T-helper 1 cell treated with Interleukin-12 subunit alpha and Interleukin-12 subunit beta and Interleukin-4 antibody, amounts not matched to agents 30 μg/mL and 1 μg/mL, for 36 hours (primary cell): ENCODE measurements around the gene IL10.
"Not testable (repeated sequence)": the region's sequence is repeated elsewhere in the genome, so short reads cannot be mapped to it uniquely, and the experiment has no call there.

Experiments used
- H3K27ac Mint-ChIP-seq: one replicate; pipeline ENCODE4 v1.8.0; 2021; ENCODE audit warnings: mild to moderate bottlenecking, mixed read lengths
- H3K27me3 Mint-ChIP-seq: one replicate; pipeline ENCODE4 v1.8.0; 2021; ENCODE audit warnings: low read depth, mixed read lengths
- H3K36me3 Mint-ChIP-seq: one replicate; pipeline ENCODE4 v1.8.0; 2021; ENCODE audit warnings: low read depth, mixed read lengths
- H3K4me1 Mint-ChIP-seq: one replicate; pipeline ENCODE4 v1.8.0; 2021; ENCODE audit warnings: low read depth, mixed read lengths
- H3K4me3 Mint-ChIP-seq: one replicate; pipeline ENCODE4 v1.8.0; 2021; ENCODE audit warnings: mild to moderate bottlenecking, moderate library complexity, mixed read lengths
- H3K9me3 Mint-ChIP-seq: one replicate; pipeline ENCODE4 v1.8.0; 2021; ENCODE audit warnings: mixed read lengths

Gene IL10

DNA sequence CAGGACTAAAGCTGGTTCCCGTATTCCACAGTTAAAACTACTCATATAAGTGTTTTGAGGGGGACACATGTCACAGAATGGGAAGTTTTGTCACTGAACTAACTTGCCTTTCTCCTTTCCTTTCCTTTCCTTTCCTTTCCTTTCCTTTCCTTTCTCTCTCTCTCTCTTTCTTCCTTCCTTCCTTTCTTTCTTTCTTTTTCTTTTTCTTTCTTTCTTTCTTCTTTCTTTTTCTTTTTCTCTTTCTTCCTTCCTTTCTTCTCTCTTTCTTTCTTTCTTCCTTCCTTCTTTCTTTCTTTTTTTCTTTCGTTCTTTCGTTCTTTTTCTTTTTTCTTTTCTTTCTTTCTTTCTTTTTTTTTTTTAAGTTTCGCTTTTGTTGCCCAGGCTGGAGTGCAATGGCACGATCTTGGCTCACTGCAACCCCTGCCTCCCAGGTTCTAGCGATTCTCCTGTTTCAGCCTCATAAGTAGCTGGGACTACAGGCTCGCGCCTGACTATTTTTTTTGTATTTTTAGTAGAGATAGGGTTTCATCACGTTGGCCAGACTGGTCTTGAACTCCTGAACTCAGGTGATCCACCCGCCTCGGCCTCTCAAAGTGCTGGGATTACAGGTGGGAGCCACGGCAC is 9.4 kb downstream of the IL10 start:
- not testable (repeated sequence) for H3K36me3 Mint-ChIP-seq, H3K9me3 Mint-ChIP-seq, H3K27ac Mint-ChIP-seq, H3K4me3 Mint-ChIP-seq
- Mint-ChIP-seq H3K27me3 (peaks cover 40% of the 10 kb centered on the region), H3K4me1 (peaks cover 25% of the 10 kb centered on the region)

DNA sequence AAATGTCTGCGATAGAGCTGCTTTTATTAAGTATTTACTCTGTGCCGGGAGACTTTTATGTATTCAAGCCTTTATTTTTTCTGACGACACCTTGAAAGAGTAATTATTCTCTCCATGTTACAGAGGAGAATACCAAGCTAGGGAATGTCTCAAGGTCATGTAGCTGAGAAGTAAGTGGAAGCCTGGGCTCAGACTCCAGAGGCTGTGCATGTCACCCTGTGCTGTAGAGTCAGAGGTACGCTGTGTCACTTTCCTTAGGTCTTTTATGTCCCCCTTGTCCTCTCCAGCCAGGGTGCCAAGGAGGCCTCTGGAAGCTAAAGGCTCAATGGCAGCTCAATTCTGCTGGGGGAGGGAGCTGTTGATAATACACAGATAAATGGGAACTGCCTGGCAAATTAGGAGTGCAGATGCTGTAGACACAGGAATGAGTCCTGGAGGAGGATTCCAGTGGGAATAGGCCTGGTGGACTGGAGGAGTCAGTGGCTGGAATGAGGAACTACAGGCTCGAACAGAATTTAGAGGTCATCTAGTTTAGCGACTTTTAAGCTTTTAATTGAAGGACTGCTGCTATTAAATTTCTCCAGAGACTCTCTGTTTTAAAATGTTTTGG is 11.0 kb downstream of the IL10 start:
- Mint-ChIP-seq H3K36me3 (peaks cover 7% of the 10 kb centered on the region), H3K4me3 (no peak overlapping the region), H3K27ac (no peak overlapping the region), H3K4me1 (peaks cover 17% of the 10 kb centered on the region), H3K27me3 (peaks cover 41% of the 10 kb centered on the region), H3K9me3 (peaks cover 8% of the 10 kb centered on the region)

DNA sequence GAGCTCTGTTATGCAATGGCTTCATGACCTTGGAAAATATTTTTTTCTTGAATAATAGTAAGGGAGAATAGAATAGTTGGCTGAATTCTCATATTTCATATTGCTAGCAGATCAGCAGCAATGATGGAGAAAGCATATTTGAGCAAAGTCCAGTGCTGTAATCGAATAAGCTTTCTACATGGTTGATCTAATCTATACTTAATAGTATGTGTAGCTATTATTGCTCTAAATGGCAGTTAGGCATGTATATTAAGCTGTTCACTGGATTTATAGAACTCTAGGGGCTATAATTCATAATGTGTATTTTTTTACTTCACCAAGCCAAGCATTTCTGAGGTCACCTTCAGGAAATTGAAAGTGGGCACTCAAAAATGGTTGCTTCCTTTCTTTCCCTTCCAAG is 11.7 kb downstream of the IL10 start:
- no peak overlapping the region for H3K4me3 Mint-ChIP-seq
- peaks cover 44% of the 10 kb centered on the region for H3K27me3 Mint-ChIP-seq
- H3K36me3 Mint-ChIP-seq: peaks cover 7% of the 10 kb centered on the region
- no peak overlapping the region for H3K27ac Mint-ChIP-seq
- peaks cover 8% of the 10 kb centered on the region for H3K9me3 Mint-ChIP-seq
- H3K4me1 Mint-ChIP-seq: peaks cover 12% of the 10 kb centered on the region

DNA sequence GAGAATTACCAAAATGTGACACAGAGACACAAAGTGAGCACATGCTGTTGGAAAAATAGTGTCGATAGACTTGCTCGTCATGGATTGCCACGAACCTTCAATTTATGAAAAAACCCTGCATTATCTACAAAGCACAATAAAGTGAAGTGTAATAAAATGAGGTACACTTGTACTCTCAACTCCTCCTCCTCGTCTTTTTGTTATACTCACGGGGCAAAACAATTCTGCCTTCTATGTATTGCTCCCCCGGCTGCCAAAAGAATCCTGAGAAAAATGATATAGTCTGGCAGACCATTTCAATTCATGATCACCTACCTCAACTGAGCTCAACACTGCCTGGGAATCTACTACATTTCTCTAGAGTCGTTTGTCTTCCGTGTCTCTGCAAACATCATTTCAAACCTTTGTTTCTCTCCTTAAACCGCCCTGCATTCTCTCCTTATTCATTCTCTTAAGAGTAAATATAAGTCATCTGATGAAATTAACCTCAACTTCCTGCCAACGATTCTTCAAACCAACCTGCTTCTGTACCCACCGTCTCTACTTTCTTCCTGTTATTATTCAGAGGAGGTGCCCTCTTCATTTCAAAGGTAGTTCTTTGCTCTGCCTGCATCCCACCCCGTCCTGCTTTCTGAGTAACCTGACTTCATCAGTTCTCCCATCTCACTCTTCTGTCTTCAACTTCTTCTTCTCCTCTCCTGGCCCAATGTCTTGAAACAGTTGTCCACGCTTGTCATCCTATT is 14.6 kb downstream of the IL10 start:
- H3K27ac Mint-ChIP-seq: no peak overlapping the region

DNA sequence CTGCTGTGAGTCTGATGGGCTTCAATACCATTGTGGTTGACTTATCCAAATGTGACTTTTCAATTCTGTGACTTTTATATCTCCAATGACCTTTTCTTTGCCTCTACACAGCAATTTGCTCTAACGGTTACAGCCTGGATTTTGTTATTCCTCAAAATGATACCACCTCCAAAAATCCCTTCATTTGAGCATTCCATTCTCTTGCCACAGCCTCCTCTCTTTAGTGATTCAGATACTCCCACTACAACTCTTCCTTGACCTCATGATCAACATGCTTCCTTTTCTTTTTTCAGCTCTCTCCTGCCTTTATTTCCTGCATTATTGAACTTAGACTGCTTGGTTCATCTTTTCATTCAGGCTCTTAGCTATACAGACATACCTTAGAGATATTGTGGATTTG is 18.3 kb downstream of the IL10 start:
- H3K27me3 Mint-ChIP-seq: peaks cover 62% of the 10 kb centered on the region
- H3K36me3 Mint-ChIP-seq: peaks cover 14% of the 10 kb centered on the region
- H3K4me1 Mint-ChIP-seq: peaks cover 12% of the 10 kb centered on the region
- H3K4me3 Mint-ChIP-seq: no peak overlapping the region
- no peaks in the 10 kb centered on the region for H3K9me3 Mint-ChIP-seq
- H3K27ac Mint-ChIP-seq: no peak overlapping the region

More for the DNA sequence above, 14.6 kb downstream of the IL10 start:
- H3K4me1 Mint-ChIP-seq: peaks cover 9% of the 10 kb centered on the region
- H3K4me3 Mint-ChIP-seq: no peak overlapping the region
- peaks cover 10% of the 10 kb centered on the region for H3K36me3 Mint-ChIP-seq
- H3K9me3 Mint-ChIP-seq: no peaks in the 10 kb centered on the region
- H3K27me3 Mint-ChIP-seq: peaks cover 46% of the 10 kb centered on the region

DNA sequence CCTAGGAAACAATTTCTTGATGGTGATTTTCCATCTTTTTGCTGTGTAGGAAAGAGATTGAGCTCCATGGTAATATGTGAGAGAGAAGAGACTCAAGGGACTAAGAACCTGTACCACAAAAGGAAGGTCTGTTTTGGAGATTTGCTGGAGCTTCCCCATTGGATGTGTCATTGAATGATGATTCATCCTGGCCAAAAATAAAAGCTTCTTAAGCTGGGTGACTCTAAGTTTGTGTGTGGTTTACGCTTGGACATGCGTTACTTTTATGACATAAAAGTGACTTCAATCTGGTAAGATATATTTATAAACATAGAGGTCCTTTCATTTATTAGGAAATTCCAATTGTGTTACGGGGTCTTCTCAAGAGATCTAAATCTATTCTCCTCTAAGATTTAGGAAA is 19.2 kb downstream of the IL10 start:
- Mint-ChIP-seq H3K36me3 (peaks cover 18% of the 10 kb centered on the region), H3K9me3 (no peaks in the 10 kb centered on the region), H3K27ac (no peak overlapping the region), H3K27me3 (peaks cover 70% of the 10 kb centered on the region), H3K4me1 (peaks cover 16% of the 10 kb centered on the region), H3K4me3 (no peak overlapping the region)

DNA sequence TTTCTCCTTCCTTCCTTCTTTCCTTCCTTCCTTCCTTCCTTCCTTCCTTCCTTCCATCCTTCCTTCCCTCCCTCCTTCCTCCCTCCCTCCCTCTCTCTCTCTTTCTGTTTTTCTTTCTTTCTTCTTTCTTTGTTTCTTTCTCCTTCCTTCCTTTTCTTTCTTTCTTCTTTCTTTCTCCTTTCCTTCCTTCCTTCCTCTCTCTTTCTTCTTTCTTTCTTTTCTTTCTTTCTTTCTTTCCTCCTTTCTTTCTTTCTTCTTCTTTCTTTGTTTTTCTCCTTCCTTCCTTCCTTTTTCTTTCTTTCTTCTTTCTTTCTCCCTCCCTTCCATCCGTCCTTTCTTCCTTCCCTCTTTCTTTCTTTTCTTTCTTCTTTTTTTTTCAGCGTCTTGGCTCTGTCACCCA is 19.8 kb downstream of the IL10 start:
- H3K27ac Mint-ChIP-seq: no peak overlapping the region
- peaks cover 73% of the 10 kb centered on the region for H3K27me3 Mint-ChIP-seq
- no peaks in the 10 kb centered on the region for H3K9me3 Mint-ChIP-seq
- peaks cover 18% of the 10 kb centered on the region for H3K36me3 Mint-ChIP-seq
- peaks cover 16% of the 10 kb centered on the region for H3K4me1 Mint-ChIP-seq
- H3K4me3 Mint-ChIP-seq: no peak overlapping the region

DNA sequence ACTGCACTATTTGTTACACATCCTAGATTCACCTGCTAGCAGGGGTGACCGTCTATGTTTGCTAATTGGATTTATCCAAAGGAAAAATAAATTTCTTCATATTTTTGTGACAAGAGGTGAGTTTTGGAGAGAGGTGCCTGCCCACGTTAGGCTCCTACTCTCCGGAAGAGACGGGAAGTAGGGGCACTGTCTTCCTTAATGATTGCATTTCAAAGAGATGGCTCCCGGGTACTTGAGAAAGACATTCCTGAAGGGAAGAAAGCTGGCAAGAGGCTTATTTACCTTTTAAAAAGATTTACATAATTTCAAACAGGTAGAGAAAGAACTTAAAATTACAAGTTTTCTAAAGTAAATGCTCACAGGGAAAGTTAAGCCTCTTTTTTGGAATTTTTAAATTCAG is 20.4 kb downstream of the IL10 start:
- H3K9me3 Mint-ChIP-seq: no peaks in the 10 kb centered on the region
- H3K4me3 Mint-ChIP-seq: no peak overlapping the region
- peaks cover 20% of the 10 kb centered on the region for H3K36me3 Mint-ChIP-seq
- H3K27ac Mint-ChIP-seq: no peak overlapping the region
- peaks cover 78% of the 10 kb centered on the region for H3K27me3 Mint-ChIP-seq
- peaks cover 19% of the 10 kb centered on the region for H3K4me1 Mint-ChIP-seq

DNA sequence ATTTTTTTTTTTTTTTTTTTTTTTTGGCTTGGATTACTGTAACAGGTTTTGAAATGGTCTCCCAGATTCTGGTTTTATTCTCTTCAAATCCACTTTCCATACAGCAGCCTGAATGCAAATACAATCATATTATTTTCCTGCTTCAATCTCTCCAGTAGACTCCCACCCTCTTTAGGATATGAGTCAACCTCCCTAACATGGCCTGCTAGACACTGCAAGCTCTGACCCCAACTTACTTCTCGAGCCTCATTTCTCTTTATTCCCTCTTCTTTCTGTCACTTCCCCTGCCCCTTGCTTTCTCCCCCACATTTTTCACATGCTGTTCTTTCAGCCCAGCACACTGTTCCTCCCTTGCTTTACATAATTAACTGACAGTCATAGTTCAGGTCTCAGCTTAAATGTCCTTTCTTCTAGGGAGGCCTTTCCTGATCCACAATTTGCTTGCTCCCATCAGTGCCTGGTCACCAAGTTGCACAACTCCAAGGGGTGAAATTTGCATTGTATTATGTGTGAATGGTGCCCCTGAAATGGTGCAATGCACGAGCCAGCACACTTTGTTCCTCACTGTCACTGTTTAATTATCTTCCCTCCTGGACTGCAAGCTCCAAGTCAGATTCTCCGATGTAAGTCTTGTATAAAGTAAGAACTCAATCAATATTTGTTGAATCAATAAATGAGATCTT is 23.8 kb downstream of the IL10 start:
- Mint-ChIP-seq H3K4me1 (peaks cover 20% of the 10 kb centered on the region), H3K4me3 (no peak overlapping the region), H3K27ac (no peak overlapping the region), H3K9me3 (no peaks in the 10 kb centered on the region), H3K36me3 (peaks cover 13% of the 10 kb centered on the region), H3K27me3 (peaks cover 60% of the 10 kb centered on the region)

DNA sequence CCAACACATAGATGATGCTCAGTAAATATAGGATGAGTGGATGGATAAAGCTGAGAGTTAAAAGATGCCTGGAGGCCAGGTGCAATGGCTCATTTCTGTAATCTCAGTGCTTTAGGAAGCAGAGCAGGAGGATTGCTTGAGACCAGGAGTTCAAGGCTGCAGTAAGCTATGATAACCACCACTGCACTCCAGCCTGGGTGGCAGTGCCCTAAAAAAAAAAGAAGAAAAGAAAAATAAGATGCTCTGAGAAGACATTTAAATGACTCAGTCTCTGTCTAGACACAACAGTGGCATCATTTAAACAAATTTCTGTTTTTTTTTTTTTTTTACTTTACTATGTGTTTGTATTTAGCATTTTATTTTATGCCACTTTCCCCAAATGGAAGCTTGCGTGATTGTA is 27.0 kb downstream of the IL10 start:
- Mint-ChIP-seq H3K4me3 (no peak overlapping the region), H3K9me3 (no peaks in the 10 kb centered on the region), H3K27me3 (peaks cover 36% of the 10 kb centered on the region), H3K36me3 (peaks cover 18% of the 10 kb centered on the region), H3K4me1 (peaks cover 27% of the 10 kb centered on the region), H3K27ac (no peak overlapping the region)

DNA sequence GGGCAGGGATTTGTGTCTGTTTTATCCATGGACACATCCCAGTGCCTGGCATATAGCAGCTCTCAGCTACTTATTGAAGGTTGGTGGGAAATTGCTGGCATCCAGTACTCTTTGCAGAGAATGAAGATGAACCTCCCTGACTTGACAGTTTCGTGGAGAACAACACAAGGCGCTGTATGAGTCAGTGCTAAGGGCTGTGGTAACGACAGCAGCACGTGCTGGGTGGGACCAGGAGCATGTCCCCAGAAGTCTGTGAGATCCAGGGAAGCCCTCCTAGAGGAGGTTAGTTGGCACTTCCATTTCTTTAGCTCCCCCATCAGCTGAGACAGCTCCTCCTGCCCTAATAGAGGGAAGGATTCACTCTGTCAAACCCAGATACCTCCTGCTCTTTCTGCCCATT is 27.6 kb downstream of the IL10 start:
- Mint-ChIP-seq H3K9me3 (no peaks in the 10 kb centered on the region), H3K4me3 (no peak overlapping the region), H3K27me3 (peaks cover 32% of the 10 kb centered on the region), H3K36me3 (peaks cover 21% of the 10 kb centered on the region), H3K27ac (no peak overlapping the region), H3K4me1 (peaks cover 31% of the 10 kb centered on the region)

DNA sequence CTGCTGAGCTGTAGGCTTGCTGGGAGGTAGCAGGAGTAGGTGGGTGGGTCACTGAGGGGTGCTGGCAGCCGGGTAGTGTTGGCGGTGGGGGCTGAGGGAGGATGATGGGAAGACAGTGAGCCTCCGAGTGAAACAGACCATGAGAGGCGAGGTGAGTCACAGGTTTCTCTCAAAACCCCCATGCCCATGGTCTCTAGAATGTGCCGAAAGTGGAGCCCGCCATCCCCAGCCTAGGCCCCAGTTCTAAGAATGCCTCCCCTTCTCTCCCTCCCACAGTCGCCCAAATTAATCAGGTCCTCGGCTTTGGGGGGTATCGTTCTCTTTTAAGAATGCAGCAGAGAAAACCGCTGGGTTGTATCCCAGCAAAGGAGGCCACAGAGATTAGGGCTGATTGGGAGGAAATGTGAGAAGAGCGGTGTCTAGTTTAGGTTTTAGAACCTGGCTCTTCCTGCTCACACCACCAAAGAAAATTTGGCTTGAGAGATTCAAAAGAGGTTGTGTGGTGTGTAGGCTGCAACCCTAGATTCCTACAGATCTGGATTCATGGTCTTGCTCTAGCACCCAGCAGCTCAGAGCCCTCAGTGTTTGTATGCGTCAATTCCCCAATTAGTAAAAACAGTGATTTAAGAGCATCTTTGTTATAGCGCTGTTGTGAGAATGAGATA is 29.4 kb downstream of the IL10 start:
- Mint-ChIP-seq H3K27me3 (peaks cover 14% of the 10 kb centered on the region), H3K27ac (no peak overlapping the region), H3K4me1 (peaks cover 45% of the 10 kb centered on the region), H3K36me3 (peaks cover 23% of the 10 kb centered on the region), H3K9me3 (no peaks in the 10 kb centered on the region), H3K4me3 (no peak overlapping the region)

DNA sequence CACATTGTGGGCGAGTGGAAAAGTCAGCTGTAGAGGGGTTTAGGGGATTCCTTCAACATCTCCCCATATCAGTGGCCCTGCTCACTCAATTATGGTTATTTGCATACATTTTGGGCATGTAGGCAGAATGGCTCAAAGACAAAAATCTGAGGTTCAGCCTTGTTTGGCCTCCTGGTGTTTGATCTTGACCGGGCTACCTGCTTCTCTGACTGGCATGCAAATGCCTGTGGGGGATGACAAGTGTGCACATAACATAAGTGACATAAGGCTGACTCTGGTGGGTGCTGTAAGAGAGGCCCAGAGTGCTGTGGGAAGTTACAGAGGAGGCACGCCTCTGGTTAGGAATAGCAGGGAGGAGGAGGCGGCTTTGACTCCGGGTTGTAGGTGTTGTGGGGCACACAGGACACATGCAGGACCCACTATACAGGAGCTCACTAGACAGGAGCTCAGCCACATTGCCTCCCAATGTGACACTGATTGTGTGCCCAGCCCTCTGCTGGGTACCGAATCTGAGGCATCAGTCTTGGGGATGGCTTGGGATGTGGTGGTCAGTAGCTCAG is 31.1 kb downstream of the IL10 start:
- H3K4me3 Mint-ChIP-seq: no peak overlapping the region
- no peaks in the 10 kb centered on the region for H3K9me3 Mint-ChIP-seq
- H3K27ac Mint-ChIP-seq: no peak overlapping the region
- peaks cover 7% of the 10 kb centered on the region for H3K27me3 Mint-ChIP-seq
- peaks cover 58% of the 10 kb centered on the region for H3K4me1 Mint-ChIP-seq
- H3K36me3 Mint-ChIP-seq: peaks cover 23% of the 10 kb centered on the region

DNA sequence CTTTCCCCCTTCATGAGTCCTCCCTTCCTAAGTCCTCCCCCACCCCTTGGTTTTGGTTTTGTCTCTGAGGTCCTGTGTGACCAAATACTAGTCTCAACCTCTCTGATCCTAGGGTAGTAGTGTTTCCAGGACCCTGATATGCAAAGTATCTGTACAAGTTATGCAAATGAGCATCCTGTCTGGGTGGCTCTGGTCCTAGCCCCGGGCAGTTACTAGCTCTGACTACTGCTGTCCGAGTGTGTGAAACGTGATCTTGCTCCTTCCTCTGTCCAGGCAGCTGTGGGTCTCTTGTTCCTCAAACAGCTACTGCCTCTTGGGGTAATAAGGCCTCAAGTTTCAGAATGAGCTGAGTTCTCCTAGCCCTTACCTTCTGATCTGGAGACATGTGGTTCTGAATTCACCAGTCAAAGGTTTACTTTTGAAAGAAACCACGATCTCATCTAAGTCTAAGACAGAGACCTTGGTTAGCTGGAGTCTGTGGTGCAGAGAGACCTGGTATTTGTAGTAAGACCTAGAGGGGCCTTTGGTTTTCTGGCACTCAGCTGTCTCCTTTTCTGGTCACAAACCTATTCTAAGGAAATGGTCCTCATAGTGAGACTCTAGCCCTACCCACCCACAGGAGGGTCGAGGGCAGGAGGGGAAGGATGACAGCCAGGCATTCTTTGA is 32.8 kb downstream of the IL10 start:
- Mint-ChIP-seq H3K27me3 (peaks cover 6% of the 10 kb centered on the region), H3K36me3 (peaks cover 37% of the 10 kb centered on the region), H3K9me3 (no peaks in the 10 kb centered on the region), H3K27ac (peak overlapping the region; percentile 88), H3K4me1 (peaks cover 64% of the 10 kb centered on the region), H3K4me3 (peak overlapping the region; percentile 65)
